K562 (cell line): ENCODE data around the gene LSM12. TPM values are rescaled to one million over a fixed set of nuclear protein-coding genes. Genes with fewer than 3 reads are reported as not detected.
A peak's percentile ranks its signal among the peaks of the same experiment; 100 is the strongest.

Experiments used
- ETV1 ChIP-seq: fragments of 450-650 bp; conservative IDR thresholded peaks from 2 replicates; pipeline ENCODE4 v1.6.1; 2016; ENCODE audit warnings: missing genetic modification characterization, control low read depth, low read depth, missing compliant biosample characterization
- HDAC3 ChIP-seq: fragments of 450-650 bp; IDR thresholded peaks from 2 replicates; pipeline ENCODE4 v1.6.1; 2018; ENCODE audit warnings: borderline replicate concordance, mild to moderate bottlenecking, moderate library complexity; ENCODE audit not compliant: partially characterized antibody
- HMGXB4 ChIP-seq: sonication (generic); formaldehyde crosslinking; IDR thresholded peaks from 2 replicates; pipeline ENCODE4 v1.8.1; 2023; ENCODE audit warnings: mild to moderate bottlenecking, missing genetic modification reagents
- HSF4 ChIP-seq: fragments of 250-450 bp; sonication (Bioruptor Pico); IDR thresholded peaks from 2 replicates; pipeline ENCODE4 v2.1.2; 2022; ENCODE audit warnings: mild to moderate bottlenecking, moderate library complexity, borderline replicate concordance
- MYBL2 ChIP-seq, 2 experiments: fragments of 450-650 bp in 1 of 2; sonication (generic) in 1 of 2; formaldehyde crosslinking in 1 of 2; IDR thresholded peaks; 2 replicates each; pipeline versions ENCODE4 v1.6.1 to v1.8.1; 2017 to 2022; ENCODE audit warnings: borderline replicate concordance in 1 of 2, inconsistent platforms in 1 of 2, low read depth in 1 of 2, mild to moderate bottlenecking in 1 of 2, missing genetic modification reagents in 1 of 2, moderate library complexity in 1 of 2
- NKRF ChIP-seq: fragments of 450-650 bp; IDR thresholded peaks from 2 replicates; pipeline ENCODE4 v1.6.1; 2016; ENCODE audit warnings: borderline replicate concordance
- POLR2A ChIP-seq: fragments of 450-650 bp; conservative IDR thresholded peaks from 2 replicates; pipeline ENCODE4 v1.6.1; 2016
- SMAD3 ChIP-seq: fragments of 450-650 bp; formaldehyde crosslinking; conservative IDR thresholded peaks from 2 replicates; pipeline ENCODE4 v1.4.0; 2020; ENCODE audit warnings: mild to moderate bottlenecking
- TEAD2 ChIP-seq: fragments of 450-650 bp; IDR thresholded peaks from 2 replicates; pipeline ENCODE4 v1.6.1; 2016; ENCODE audit warnings: missing genetic modification characterization, control low read depth, missing compliant biosample characterization
- ZNF316 ChIP-seq: fragments of 450-650 bp; IDR thresholded peaks from 2 replicates; pipeline ENCODE4 v1.6.1; 2016
- polyA plus RNA-seq, 8 experiments: library from polyadenylated mRNA; depleted of rRNA in 4 of 8; stranded (reverse) in 5 of 8; unstranded in 3 of 8; fragments of >200 nt; fragmentation: Nextera tagmentation in 2 of 8; fragmentation: Illumina TruSeq in 1 of 8; extraction: Ambion mirVana in 2 of 8; extraction: Trizol in 1 of 8; gene quantifications; 2 replicates each; pipeline versions ENCODE4 v1.2.1 to v1.2.3, GENCODE V29; 2011 to 2014; ENCODE audit warnings: inconsistent platforms in 1 of 8, missing spikeins in 1 of 8
- total RNA-seq, 7 experiments: library from RNA; depleted of rRNA in 6 of 7; stranded (reverse); fragments of >200 nt in 6 of 7; fragmentation: Illumina TruSeq in 2 of 7; extraction: Trizol in 2 of 7; gene quantifications; 2 replicates each; pipeline versions ENCODE4 v1.2.1 to v1.2.3, GENCODE V29; 2011 to 2021; ENCODE audit warnings: low replicate concordance in 1 of 7
- TF ChIP-seq, protein P1 (sequence below): conservative IDR thresholded peaks from 2 replicates; pipeline ENCODE4 v1.6.1; 2011; ENCODE audit warnings: low read depth, mild to moderate bottlenecking, low read length; ENCODE audit not compliant: control insufficient read depth

LSM12 gene
- total and polyA plus RNA-seq, 9 of the 15 experiments (the other 6 are each of a cell fraction or from before 2014, with no cell fraction given), result 53.0 to 258 (median 89.3) TPM

- TF ChIP-seq HMGXB4 (CRISPR knock-in tag) (0 out of 2 replicates have a peak, but pooled peaks have one; percentile 42), MYBL2 (IDR thresholded peaks at IDR 0.05; ENCODE audit: low read depth) (no peak), MYBL2 (CRISPR knock-in tag; IDR thresholded peaks at IDR 0.05; ENCODE audit: borderline replicate concordance) (no peak), SMAD3 (CRISPR knock-in tag) (no peak), HDAC3 (no peak), TEAD2 (no peak), POLR2A (peak; percentile 92), ETV1 (tag) (no peak), NKRF (no peak), HSF4 (CRISPR knock-in tag) (no peak), ZNF316 (no peak)
- TF ChIP-seq, protein P1, sequence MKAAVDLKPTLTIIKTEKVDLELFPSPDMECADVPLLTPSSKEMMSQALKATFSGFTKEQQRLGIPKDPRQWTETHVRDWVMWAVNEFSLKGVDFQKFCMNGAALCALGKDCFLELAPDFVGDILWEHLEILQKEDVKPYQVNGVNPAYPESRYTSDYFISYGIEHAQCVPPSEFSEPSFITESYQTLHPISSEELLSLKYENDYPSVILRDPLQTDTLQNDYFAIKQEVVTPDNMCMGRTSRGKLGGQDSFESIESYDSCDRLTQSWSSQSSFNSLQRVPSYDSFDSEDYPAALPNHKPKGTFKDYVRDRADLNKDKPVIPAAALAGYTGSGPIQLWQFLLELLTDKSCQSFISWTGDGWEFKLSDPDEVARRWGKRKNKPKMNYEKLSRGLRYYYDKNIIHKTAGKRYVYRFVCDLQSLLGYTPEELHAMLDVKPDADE, result 0 out of 2 replicates have a peak, but pooled peaks have one; percentile 36
These were observed at the start of gene LSM12 (continued) for GRCh38 chr17:44066204-44066930.
